ENCODE results near the gene ATP1A2.

DNA sequence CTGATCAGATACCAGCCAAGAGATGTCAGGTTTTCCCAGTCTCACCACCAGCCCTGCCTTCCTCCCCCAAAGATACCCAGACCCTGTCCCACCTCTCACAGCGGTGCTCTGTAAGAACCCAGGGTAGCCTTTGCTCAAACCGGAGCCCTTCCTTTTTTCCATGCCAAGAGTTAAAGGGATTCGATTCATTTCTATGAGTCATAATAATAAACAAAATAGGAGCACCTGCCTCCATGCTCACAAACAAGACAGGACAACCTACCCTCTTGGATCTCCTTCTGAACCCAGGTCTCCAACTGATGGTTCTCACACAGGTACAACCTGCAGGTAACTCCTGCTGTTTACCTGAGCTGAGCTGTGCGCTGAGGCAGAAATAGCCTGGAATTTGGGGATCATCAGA lies 5.9 kb upstream of the ATP1A2 start:
- TF ChIP-seq JUN (IDR thresholded peaks at IDR 0.05; ENCODE audit: borderline replicate concordance, insufficient read depth, insufficient read length, low read depth), result no peak
- TF ChIP-seq, protein P1, sequence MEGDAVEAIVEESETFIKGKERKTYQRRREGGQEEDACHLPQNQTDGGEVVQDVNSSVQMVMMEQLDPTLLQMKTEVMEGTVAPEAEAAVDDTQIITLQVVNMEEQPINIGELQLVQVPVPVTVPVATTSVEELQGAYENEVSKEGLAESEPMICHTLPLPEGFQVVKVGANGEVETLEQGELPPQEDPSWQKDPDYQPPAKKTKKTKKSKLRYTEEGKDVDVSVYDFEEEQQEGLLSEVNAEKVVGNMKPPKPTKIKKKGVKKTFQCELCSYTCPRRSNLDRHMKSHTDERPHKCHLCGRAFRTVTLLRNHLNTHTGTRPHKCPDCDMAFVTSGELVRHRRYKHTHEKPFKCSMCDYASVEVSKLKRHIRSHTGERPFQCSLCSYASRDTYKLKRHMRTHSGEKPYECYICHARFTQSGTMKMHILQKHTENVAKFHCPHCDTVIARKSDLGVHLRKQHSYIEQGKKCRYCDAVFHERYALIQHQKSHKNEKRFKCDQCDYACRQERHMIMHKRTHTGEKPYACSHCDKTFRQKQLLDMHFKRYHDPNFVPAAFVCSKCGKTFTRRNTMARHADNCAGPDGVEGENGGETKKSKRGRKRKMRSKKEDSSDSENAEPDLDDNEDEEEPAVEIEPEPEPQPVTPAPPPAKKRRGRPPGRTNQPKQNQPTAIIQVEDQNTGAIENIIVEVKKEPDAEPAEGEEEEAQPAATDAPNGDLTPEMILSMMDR (IDR thresholded peaks at IDR 0.05; ENCODE audit: extremely low read depth in 1 of 2, insufficient read depth in 1 of 2, low read depth in 1 of 2, low read length in 2 of 2), result no peak

Data from endothelial cell of umbilical vein (primary cell).